Ishikawa (cell line): Measurements from ENCODE around the gene HTRA2.

Source experiments
- CEBPB ChIP-seq: IDR thresholded peaks from 2 replicates; pipeline ENCODE4 v1.6.1; 2012
- CREB1 ChIP-seq: IDR thresholded peaks from 2 replicates; pipeline ENCODE4 v1.6.1; 2012; ENCODE audit warnings: low read depth
- EGR1 ChIP-seq: IDR thresholded peaks from 2 replicates; pipeline ENCODE4 v1.6.1; 2012
- EP300 ChIP-seq: IDR thresholded peaks from 2 replicates; pipeline ENCODE4 v1.6.1; 2012; ENCODE audit warnings: borderline replicate concordance
- FOXM1 ChIP-seq: IDR thresholded peaks from 2 replicates; pipeline ENCODE4 v1.6.1; 2012; ENCODE audit warnings: low read depth, borderline replicate concordance
- NFIC ChIP-seq: IDR thresholded peaks from 2 replicates; pipeline ENCODE4 v1.6.1; 2012
- RAD21 ChIP-seq: IDR thresholded peaks from 2 replicates; pipeline ENCODE4 v1.6.1; 2012; ENCODE audit warnings: low read depth
- TAF1 ChIP-seq: IDR thresholded peaks from 2 replicates; pipeline ENCODE4 v1.6.1; 2012; ENCODE audit warnings: low read depth, mild to moderate bottlenecking
- TCF12 ChIP-seq: IDR thresholded peaks from 2 replicates; pipeline ENCODE4 v1.6.1; 2012; ENCODE audit warnings: low read depth
- TEAD4 ChIP-seq: IDR thresholded peaks from 2 replicates; pipeline ENCODE4 v1.6.1; 2012
- YY1 ChIP-seq: IDR thresholded peaks from 2 replicates; pipeline ENCODE4 v1.6.1; 2012; ENCODE audit warnings: low read depth
- ZBTB7A ChIP-seq: IDR thresholded peaks from 2 replicates; pipeline ENCODE4 v1.6.1; 2012; ENCODE audit warnings: low read depth
- TF ChIP-seq, protein P1 (sequence below): IDR thresholded peaks from 2 replicates; pipeline ENCODE4 v1.6.1; 2012; ENCODE audit warnings: low read depth, mild to moderate bottlenecking
- TF ChIP-seq, protein P2 (sequence below): IDR thresholded peaks from 2 replicates; pipeline ENCODE4 v1.6.1; 2012
- TF ChIP-seq, protein P3 (sequence below): IDR thresholded peaks from 2 replicates; pipeline ENCODE4 v1.6.1; 2012

The HTRA2 gene

DNA sequence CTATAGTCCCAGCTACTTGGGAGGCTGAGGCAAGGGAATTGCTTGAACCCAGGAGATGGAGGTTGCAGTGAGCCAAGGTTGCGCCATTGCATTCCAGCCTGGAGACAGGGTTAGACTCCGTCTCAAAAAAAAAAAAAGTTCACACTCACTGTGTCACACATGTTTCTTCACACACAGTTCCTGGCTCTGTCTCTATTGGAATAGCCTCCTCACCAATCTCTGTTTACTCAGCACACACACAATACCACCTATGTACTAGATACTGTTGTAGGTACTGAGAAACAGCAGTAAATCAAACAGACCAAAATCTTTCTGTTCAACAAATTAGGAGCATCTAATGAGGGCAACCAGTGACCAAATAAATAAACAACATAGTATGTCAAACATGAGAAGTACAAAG lies 43.6 kb upstream of the HTRA2 start:
- TF ChIP-seq, protein P1, sequence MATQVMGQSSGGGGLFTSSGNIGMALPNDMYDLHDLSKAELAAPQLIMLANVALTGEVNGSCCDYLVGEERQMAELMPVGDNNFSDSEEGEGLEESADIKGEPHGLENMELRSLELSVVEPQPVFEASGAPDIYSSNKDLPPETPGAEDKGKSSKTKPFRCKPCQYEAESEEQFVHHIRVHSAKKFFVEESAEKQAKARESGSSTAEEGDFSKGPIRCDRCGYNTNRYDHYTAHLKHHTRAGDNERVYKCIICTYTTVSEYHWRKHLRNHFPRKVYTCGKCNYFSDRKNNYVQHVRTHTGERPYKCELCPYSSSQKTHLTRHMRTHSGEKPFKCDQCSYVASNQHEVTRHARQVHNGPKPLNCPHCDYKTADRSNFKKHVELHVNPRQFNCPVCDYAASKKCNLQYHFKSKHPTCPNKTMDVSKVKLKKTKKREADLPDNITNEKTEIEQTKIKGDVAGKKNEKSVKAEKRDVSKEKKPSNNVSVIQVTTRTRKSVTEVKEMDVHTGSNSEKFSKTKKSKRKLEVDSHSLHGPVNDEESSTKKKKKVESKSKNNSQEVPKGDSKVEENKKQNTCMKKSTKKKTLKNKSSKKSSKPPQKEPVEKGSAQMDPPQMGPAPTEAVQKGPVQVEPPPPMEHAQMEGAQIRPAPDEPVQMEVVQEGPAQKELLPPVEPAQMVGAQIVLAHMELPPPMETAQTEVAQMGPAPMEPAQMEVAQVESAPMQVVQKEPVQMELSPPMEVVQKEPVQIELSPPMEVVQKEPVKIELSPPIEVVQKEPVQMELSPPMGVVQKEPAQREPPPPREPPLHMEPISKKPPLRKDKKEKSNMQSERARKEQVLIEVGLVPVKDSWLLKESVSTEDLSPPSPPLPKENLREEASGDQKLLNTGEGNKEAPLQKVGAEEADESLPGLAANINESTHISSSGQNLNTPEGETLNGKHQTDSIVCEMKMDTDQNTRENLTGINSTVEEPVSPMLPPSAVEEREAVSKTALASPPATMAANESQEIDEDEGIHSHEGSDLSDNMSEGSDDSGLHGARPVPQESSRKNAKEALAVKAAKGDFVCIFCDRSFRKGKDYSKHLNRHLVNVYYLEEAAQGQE = no peak
- no peak for TF ChIP-seq CEBPB
- TF ChIP-seq, protein P2, sequence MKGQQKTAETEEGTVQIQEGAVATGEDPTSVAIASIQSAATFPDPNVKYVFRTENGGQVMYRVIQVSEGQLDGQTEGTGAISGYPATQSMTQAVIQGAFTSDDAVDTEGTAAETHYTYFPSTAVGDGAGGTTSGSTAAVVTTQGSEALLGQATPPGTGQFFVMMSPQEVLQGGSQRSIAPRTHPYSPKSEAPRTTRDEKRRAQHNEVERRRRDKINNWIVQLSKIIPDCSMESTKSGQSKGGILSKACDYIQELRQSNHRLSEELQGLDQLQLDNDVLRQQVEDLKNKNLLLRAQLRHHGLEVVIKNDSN = no peak
- no peak for TF ChIP-seq TEAD4
- TF ChIP-seq CREB1 = no peak
- no peak for TF ChIP-seq YY1
- TF ChIP-seq, protein P3, sequence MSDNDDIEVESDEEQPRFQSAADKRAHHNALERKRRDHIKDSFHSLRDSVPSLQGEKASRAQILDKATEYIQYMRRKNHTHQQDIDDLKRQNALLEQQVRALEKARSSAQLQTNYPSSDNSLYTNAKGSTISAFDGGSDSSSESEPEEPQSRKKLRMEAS = no peak
- TF ChIP-seq EP300 = no peak
- no peak for TF ChIP-seq TAF1
- no peak for TF ChIP-seq EGR1
- no peak for TF ChIP-seq NFIC
- no peak for TF ChIP-seq TCF12
- TF ChIP-seq FOXM1 = no peak
- no peak for TF ChIP-seq RAD21
- no peak for TF ChIP-seq ZBTB7A

DNA sequence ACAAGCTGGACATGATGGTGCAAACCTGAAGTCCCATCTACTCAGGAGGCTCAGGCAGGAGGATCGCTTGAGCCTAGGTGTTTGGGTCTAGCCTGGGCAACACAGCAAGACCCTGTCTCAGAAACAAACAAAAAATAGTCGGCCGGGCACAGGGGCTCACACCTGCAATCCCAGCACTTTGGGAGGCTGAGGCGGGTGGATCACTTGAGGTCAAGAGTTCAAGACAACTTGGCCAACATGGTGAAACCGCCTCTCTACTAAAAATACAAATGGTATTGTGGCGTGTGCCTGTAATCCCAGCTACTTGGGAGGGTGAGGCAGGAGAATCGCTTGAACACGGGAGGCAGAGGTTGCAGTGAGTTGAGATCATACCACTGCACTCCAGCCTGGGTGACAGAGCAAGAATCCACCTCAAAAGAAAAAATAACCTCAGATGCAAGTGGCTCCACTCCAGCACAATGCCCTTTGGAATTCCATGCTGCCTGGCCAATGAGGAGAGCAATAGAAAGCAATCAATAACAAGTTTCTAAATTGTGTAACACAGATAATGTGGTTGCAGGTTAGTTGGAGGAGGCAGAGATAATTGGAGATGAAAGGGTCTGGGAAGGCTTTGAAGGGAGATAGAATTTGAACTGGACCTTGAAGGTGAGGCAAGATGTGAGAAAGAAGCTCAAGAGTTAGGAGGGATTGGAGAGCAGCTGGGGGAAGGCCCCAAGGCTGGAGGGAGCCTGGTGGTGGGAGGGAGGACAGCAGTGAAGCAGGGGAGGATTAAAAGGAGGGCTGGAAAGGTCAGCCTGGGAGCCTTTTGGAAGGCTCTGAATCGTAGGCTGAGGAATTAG lies 40.9 kb upstream of the HTRA2 start:
- TF ChIP-seq, protein P3 = no peak
- TF ChIP-seq TEAD4 (no peak), EP300 (no peak), FOXM1 (no peak)
- TF ChIP-seq, protein P1 = no peak

GRCh38 chr2:74489906-74490305 lies 39.8 kb upstream of the HTRA2 start:
- TF ChIP-seq EGR1 = no peak
- no peak for TF ChIP-seq YY1
- TF ChIP-seq TAF1 = no peak
- TF ChIP-seq TEAD4 = no peak
- no peak for TF ChIP-seq NFIC
- TF ChIP-seq CREB1 = no peak
- TF ChIP-seq, protein P2 = no peak
- TF ChIP-seq TCF12 = no peak
- TF ChIP-seq EP300 = no peak
- TF ChIP-seq ZBTB7A = no peak
- no peak for TF ChIP-seq CEBPB

GRCh38 chr2:74491648-74492544 lies 37.8 kb upstream of the HTRA2 start:
- no peak for TF ChIP-seq TCF12
- TF ChIP-seq EGR1 = no peak
- TF ChIP-seq, protein P3 = no peak
- TF ChIP-seq ZBTB7A = no peak

DNA sequence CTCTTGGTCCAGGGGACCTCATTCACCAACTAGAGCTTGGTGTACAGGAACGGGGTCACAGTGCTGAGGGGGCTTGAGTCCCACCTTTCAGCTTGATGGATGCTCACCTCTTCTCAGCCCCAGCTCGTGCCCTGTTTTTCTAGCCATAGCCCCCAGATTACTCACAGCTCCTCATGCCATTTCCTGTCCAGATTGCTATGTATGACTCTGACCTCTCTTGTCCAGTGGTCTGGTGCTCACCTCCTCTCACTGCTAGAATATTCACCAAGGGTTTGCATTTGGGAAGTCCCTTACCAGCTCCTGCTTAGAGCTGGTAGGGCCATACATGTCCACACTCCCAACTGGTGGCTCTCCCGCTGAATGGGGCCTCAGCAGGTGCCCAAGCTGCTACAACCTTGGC lies 36.2 kb upstream of the HTRA2 start:
- TF ChIP-seq CREB1 = no peak
- TF ChIP-seq NFIC = no peak
- no peak for TF ChIP-seq FOXM1
- TF ChIP-seq, protein P1 = no peak
- TF ChIP-seq RAD21 = no peak
- no peak for TF ChIP-seq YY1
- TF ChIP-seq EP300 = no peak
- no peak for TF ChIP-seq CEBPB
- no peak for TF ChIP-seq TEAD4
